Mononuclear cell (primary cell): ENCODE measurements around the gene MYBPC1. TPM values are rescaled to one million over a fixed set of nuclear protein-coding genes. Genes with fewer than 3 reads are reported as not detected.

Experiments used
- H3K27me3 ChIP-seq: 2 replicates; pipeline ENCODE4 v1.6.0; 2011; ENCODE audit warnings: low read length, control low read depth; ENCODE audit not compliant: insufficient read depth
- H3K4me1 ChIP-seq: 2 replicates; pipeline ENCODE4 v1.5.1; 2011; ENCODE audit warnings: mild to moderate bottlenecking, low read length, control low read depth; ENCODE audit not compliant: insufficient read depth
- H3K4me3 ChIP-seq: 2 replicates; pipeline ENCODE4 v1.5.1; 2011; ENCODE audit warnings: mild to moderate bottlenecking, low read length, moderate library complexity
- H3K9me3 ChIP-seq: 2 replicates; pipeline ENCODE4 v1.5.1; 2011; ENCODE audit warnings: low read depth, mild to moderate bottlenecking, control low read depth, low read length
- total RNA-seq: library from RNA; depleted of rRNA; stranded (reverse); fragments of >200 nt; gene quantifications from one replicate; pipeline ENCODE4 v1.2.3, GENCODE V29; 2012

Gene MYBPC1
- total RNA-seq, 1 donor: not detected

DNA sequence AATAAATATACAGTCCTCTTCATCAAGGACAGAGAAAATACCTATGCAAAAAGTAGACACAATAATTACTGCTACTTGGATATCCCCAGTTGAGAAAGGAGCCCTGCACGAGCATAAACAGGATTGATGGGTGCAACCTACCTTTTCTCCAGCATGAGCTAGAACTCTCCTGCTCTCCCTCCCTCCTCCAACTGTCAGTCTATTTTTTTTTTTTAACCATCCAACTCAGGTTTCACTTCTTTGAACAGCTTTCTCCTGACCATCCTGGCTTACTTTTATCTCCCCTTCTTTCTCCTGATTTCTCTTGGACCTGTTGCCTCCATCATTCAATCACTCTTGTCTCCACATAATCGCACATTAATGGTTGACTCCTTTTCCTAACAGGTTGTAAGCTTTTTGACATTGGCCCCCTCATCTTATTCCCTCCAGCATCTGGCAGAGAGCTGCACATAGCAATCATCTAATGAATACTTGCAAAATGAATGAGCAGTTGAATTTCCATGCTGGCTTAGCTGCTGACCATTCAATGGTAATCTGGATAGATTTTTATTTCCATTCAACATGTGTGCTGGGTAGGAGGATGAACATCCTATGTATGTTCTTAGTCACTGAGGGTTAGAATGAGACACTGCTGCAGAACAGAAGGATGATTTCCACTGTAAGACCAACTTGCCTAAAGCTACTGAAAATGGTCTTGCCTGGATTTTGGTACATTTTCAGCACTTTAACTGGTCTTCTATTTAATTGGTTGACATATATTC, 24.4 kb downstream of the MYBPC1 start:
- Histone ChIP-seq H3K4me1 (peaks cover 57% of the 10 kb centered on the region), H3K27me3 (no peaks in the 10 kb centered on the region), H3K9me3 (no peaks in the 10 kb centered on the region), H3K4me3 (no peak overlapping the region)

DNA sequence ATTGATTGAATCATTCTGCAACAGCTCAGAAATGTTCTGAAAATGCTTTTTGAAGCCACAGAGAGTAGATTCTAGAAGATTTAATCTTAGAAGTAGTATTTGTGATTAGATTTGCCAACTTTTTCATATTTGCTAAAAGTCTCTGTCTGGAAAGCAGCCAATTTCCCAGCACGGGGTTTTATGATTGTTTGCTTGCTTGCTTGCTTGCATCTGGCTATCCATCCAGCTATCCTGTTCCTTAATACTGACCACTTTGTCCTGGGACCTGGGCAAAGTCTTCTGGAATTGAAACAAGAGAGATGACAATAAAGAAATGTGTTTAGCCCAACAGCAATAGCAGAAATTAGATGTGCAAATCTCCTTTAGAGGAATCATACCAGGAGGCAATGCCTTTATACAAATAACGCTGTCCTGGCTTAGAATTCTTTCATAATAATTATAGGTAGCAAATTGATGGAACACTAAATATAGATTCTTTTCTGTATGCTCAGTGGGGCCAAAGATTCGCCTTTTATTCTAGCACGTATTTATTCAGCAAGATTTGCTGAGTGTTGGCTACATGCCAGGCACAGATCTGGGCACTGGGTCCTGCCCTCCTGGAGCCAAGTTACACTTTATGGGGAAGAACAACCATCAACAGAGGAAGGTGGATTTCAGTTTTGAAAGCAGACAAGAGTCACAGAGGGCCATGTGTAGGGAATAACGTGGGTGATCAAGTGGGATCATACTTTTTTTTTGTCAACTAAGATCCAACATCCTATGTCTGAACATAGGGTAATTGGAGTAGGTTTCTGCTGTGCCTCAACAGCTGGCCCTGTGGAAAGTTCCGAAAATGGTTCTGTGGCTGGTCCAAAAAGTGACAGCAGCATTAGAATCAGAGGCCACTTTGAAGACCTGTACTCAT, 25.3 kb downstream of the MYBPC1 start:
- peaks cover 48% of the 10 kb centered on the region for H3K4me1 ChIP-seq
- H3K9me3 ChIP-seq: no peaks in the 10 kb centered on the region

DNA sequence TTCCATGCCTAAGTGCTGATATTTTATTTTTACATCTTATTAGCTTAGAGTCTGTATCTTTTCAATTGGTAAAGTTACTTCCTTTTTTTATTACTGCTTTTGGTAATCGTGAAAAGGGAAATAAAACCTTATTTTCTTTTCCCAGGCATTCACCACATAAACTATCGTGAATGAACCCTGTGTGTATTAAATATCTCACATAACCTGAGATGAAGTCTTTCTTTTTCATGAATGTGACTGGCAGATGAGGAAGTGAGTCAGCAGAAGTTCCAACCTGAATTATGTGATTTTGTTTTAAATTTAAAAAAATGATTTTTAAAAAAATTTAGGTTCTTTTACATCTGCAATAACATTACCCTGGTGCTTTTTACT, 26.0 kb downstream of the MYBPC1 start:
- Histone ChIP-seq H3K9me3 (no peaks in the 10 kb centered on the region), H3K4me3 (no peak overlapping the region), H3K4me1 (peaks cover 43% of the 10 kb centered on the region), H3K27me3 (no peaks in the 10 kb centered on the region)

More for the DNA sequence above, 25.3 kb downstream of the MYBPC1 start:
- H3K27me3 ChIP-seq: no peaks in the 10 kb centered on the region
- no peak overlapping the region for H3K4me3 ChIP-seq

DNA sequence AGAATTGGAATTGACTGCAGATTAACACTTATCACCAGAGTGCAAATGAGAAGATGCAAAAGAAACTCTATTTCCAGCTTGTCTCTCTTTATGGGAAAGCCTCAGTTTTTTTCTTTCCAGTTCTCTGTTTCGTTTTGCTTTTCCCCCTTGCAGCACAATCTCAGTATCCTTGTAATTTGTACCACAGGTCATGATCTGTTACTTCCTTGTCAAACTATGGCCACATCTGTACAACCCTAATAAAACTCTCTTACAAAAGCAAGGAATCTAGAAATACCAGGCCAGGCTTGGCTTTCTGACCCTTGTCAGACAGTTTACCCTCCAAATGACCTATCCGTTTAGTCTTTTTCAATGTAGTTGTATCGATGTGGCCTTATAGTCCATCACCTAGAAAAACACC, 33.9 kb downstream of the MYBPC1 start:
- no peaks in the 10 kb centered on the region for H3K4me1 ChIP-seq
- no peaks in the 10 kb centered on the region for H3K27me3 ChIP-seq
- H3K4me3 ChIP-seq: no peak overlapping the region
- no peaks in the 10 kb centered on the region for H3K9me3 ChIP-seq

DNA sequence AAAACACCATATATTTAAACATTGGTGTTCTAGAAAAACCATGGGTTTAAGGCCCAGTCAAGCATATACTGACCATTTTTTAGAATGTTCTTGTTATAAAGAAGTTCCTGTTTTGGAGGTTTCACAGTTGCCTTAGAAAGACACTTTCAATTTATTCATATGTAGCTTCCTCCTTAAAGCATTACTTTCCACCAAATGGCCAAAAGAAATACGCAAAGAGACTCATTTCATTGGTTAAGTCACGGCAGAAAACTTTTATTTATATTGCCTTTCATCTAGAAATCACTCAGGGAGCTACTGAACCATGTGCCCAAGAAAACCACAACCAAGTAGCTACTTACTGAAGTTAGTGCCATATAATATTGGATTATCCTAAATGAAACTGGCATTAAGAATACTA, 40.0 kb downstream of the MYBPC1 start:
- Histone ChIP-seq H3K4me1 (peaks cover 11% of the 10 kb centered on the region), H3K9me3 (no peaks in the 10 kb centered on the region), H3K27me3 (no peaks in the 10 kb centered on the region), H3K4me3 (no peak overlapping the region)

DNA sequence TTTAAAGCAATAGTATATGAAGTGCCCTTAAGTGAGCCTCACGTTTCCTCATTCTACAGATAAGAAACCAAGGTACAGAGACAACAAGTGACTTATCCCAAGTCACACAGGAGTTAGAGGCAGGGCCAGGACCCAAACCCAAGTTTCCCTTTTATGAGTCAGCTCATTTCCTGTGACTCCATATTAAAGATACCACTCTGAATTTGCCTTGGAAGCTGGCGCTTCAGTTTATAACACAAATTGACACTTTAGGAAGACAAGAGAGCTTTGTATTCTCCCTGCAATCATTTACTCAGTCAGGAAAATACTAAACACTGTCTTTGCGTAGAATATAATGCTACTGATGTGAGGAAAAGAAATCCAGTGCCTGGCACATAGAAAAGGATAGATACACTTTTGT, 43.2 kb downstream of the MYBPC1 start:
- no peak overlapping the region for H3K4me3 ChIP-seq
- H3K4me1 ChIP-seq: peaks cover 19% of the 10 kb centered on the region
- H3K27me3 ChIP-seq: peaks cover 10% of the 10 kb centered on the region
- H3K9me3 ChIP-seq: no peaks in the 10 kb centered on the region

DNA sequence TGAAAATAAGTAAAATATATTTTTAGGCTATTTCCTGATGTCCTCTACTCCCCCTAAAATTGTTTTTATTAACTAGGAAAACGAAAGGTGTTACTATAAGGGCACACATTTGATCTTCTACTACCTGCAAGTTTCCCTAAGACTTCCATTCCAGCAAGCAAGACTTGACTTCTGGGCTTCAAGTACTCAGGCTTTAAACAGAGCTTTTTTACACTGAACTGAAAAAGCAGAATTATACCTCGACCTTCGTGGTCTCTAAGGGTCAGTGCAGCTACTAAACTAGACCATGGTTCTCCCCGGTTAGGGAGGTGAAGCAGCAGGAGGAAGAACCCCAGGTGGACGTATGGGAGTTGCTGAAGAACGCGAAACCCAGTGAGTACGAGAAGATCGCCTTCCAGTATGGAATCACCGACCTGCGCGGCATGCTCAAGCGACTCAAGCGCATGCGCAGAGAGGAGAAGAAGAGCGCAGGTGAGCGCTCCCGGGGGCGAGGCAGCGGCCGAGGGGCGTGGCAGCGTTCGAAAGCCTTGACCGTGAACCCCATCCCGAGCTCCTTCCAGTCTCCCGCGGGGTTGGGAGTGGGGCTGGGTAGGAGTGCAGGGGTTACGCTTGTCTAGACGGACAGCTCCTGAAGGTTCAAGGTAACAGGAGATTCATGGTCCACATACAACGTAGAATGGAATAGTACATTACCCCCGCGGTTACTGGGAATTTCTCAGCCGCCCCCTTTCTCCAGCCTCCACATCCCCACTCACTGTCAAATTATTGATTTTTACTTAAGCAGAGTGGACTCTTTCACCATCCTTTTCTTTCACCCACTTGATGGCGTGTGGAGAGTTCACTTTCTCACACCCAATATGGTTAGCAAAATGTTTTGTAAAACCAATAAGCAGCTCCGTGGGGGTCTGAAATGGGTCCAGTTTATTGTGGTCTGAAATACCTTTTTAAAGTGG, 47.6 kb downstream of the MYBPC1 start:
- H3K9me3 ChIP-seq: no peaks in the 10 kb centered on the region
- H3K27me3 ChIP-seq: peaks cover 10% of the 10 kb centered on the region
- peaks cover 11% of the 10 kb centered on the region for H3K4me1 ChIP-seq
- H3K4me3 ChIP-seq: no peak overlapping the region

DNA sequence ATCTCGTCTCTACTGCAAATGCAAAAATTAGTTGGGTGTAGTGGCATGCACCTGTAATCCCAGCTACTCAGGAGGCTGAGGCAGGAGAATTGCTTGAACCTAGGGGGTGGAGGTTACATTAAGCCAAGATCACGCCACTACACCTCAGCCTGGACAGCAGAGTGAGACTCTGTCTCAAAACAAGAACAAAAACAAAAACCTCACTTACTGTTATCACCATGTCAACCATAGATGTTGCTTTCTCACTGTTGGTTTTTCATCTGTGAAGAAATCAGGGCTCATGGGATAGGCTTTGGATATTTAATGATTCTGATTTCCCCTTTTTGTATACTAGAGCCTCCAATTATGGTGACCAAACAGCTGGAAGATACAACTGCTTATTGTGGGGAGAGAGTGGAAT, 52.9 kb downstream of the MYBPC1 start:
- Histone ChIP-seq H3K27me3 (peaks cover 3% of the 10 kb centered on the region), H3K9me3 (no peaks in the 10 kb centered on the region), H3K4me3 (no peak overlapping the region), H3K4me1 (peaks cover 6% of the 10 kb centered on the region)

DNA sequence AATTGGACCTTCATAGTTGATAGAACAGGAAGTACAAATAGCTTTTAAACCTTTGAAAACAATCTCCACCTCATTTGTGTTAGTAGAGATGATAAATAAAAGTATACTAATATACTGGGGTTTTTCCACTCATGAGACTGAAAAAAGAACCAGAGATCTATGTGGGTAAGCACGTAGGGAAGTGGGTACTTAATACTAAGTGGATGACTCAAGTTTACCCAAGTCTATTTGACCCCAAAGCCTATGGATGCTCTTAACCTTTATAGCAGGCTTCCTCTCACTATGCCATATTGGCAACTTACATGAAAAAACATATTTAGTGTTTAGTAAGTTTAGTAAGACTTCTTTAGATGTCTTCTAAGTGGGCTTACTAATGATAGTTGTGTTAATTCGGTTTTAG, 53.4 kb downstream of the MYBPC1 start:
- Histone ChIP-seq H3K4me1 (peaks cover 5% of the 10 kb centered on the region), H3K9me3 (no peaks in the 10 kb centered on the region), H3K27me3 (no peaks in the 10 kb centered on the region), H3K4me3 (no peak overlapping the region)

DNA sequence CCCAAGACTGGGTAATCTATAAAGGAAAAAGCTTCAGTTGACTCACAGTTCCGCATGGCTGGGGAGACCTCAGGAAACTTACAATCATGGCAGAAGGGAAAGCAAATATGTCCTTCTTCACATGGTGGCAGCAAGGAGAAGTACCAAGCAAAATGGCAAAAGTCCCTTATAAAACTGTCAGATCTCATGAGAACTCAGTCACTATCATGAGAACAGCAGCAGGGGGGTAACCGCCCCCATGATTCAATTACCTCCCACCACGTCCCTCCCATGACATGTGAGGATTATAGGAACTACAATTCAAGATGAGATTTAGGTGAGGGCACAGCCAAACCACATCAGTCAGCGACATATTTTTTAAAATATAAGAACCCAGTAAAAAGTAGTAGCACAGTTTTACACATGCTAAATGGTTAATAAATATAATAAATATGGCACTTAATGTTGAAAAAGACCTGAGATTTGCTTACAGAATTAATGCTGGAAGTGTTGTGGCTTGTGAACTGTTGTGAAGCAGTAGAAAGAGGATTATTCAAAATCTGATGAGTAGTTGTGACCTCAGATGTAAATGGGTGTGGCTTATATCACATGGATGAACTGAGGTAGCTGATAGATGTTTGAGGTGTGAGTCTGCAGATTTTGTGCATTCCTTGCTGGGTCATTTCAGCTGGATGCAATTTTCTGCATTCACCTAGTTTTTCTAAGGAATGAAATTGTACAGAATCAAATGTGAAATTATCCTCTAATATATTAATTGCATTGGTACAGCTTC, 55.8 kb downstream of the MYBPC1 start:
- H3K27me3 ChIP-seq: no peaks in the 10 kb centered on the region

DNA sequence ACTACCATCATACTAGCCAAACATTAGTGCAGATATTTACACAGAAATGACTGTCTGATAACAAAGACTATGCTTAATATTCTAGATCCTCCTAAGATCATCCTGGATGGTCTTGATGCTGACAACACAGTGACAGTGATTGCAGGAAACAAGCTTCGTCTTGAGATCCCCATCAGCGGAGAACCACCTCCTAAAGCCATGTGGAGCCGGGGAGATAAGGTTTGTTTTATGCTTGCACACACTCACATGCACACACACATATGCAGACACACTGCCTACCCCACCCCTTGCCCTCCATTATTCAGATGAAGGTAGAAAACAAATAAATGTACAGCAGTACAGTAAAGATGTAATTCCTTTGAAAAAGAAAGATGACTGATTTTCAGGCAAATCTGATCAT, 58.3 kb downstream of the MYBPC1 start:
- Histone ChIP-seq H3K9me3 (no peaks in the 10 kb centered on the region), H3K4me1 (peaks cover 8% of the 10 kb centered on the region), H3K4me3 (no peak overlapping the region), H3K27me3 (no peaks in the 10 kb centered on the region)

More for the DNA sequence above, 55.8 kb downstream of the MYBPC1 start:
- Histone ChIP-seq H3K9me3 (no peaks in the 10 kb centered on the region), H3K4me3 (no peak overlapping the region), H3K4me1 (peaks cover 8% of the 10 kb centered on the region)

DNA sequence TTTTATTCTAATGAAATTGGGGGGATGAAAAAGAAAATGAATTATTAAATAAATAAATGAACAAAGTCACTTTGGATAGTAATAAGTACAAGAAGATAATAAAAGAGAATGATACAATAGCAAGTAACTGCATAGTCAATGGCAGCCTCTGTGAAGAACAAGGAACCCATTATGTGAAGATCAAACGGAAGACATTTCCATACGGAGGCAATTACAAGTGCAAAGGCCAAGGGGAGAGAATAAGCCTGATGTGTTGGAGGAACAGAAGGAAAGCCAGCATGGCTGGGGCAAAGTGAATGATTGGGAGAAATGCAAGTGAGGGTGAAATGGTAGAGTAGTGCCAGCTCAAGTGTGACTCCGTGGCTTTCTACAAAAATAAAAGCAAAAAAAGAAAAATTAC, 58.7 kb downstream of the MYBPC1 start:
- Histone ChIP-seq H3K4me1 (peaks cover 8% of the 10 kb centered on the region), H3K9me3 (no peaks in the 10 kb centered on the region), H3K4me3 (no peak overlapping the region), H3K27me3 (no peaks in the 10 kb centered on the region)

DNA sequence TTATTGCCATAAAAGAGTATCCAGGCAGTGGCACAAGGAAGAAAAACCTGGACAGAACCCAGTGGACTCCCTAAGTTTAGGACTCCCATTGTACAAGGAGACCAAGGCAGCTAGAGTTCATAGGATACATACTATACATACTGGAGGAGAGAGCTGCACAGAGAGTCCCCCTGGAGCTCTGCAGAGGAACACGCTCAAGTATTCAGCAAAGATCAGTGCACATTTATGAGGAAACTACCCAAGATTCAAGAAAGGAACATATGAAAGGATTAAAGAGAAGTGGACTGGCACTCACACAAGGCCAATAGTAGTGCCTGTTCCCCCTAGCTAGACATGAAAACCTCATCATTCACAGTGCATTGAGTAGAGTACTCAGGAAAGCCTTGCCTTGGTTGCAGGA, 59.7 kb downstream of the MYBPC1 start:
- Histone ChIP-seq H3K27me3 (no peaks in the 10 kb centered on the region), H3K4me1 (peaks cover 8% of the 10 kb centered on the region), H3K4me3 (no peak overlapping the region)

DNA sequence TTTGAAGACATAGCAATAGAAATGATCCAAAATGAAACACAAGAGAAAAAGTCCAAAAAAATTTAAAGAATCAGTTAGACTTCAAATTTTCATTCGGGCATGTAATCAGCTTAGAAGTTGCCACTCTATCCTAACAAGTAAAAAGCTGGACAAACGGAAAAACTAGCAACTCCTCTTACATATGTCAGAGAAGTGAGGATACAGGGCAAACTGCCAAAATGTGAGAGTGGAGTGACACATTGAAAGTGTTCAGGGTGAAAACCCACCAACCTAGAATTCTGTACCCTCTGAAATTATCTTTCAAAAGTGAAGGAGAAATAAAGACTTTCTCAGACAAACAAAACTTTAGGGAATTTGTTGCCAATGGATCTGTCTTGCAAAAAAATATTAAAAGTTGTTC, 60.6 kb downstream of the MYBPC1 start:
- peaks cover 4% of the 10 kb centered on the region for H3K4me1 ChIP-seq
- no peaks in the 10 kb centered on the region for H3K27me3 ChIP-seq
- no peaks in the 10 kb centered on the region for H3K9me3 ChIP-seq
- H3K4me3 ChIP-seq: no peak overlapping the region

More for the DNA sequence above, 59.7 kb downstream of the MYBPC1 start:
- H3K9me3 ChIP-seq: no peaks in the 10 kb centered on the region
